Activated T-helper 1 cell treated with anti-CD3 and anti-CD28 coated beads, Interleukin-2, amount 50 U/mL, for 16 hours (primary cell): ENCODE results near the gene ZNF236.
"Not testable (repeated sequence)": the region's sequence is repeated elsewhere in the genome, so short reads cannot be mapped to it uniquely, and the experiment has no call there.

ENCODE experiments used
- DNase-seq, 2 donors: peaks; one replicate each; pipeline ENCODE4 v3.0.0-alpha.2; 2020; ENCODE audit warnings: low read depth in 1 of 2, low spot score in 1 of 2

ZNF236 gene

DNA sequence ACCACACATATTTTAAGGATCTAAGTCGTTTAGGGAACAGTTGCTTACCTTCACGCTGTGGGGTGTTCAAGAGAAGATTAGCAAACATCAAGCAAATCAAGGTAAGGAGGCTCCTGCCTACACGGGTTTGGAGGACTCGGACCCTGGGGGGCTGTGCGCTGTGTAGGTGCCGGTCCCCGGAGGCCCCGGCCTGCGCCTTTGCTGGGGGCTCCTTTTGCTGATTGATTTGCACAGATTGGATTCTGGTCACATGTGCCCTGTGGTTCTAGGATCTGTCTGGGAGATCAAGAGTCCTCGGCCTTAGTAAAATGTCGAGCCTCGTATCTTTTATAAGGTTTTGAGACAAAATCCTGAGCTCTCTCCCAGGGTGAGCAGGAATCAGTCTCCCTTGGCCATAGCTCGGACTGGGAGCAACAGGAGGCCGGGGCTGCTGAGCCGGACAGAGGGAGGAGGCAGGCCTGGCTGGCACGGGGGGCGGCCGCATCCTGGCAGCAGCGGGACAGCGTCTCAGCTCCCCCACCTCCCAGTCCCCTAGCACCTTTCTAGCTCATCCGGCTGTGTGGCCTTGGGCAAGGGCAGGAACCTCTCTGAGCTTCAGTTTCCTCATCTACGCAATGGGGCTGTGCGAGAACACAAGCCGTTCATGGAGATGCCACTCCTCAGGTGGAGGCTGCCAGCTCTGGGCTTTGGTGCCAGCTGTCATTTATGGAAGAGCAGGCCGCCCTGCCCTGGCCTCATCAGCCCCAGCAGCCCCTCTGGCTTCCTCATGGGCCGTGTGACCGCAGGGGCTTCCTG is 163.0 kb downstream of the ZNF236 start:
- DNase-seq: no peak

DNA sequence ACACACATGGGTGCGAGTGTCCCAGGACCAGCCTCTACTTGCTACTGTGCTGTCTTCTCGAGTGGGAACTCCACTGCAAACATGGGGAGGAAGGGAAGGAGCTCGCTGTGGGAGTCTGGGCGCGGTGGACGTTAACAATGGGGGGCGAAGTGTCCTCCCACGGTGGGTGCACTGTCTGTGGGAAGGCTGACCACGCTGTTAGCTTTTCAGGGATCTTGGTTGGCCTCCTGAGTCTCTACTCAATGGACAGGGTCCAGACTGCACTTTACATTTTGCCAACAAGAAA is 163.5 kb downstream of the ZNF236 start:
- no peak for DNase-seq

DNA sequence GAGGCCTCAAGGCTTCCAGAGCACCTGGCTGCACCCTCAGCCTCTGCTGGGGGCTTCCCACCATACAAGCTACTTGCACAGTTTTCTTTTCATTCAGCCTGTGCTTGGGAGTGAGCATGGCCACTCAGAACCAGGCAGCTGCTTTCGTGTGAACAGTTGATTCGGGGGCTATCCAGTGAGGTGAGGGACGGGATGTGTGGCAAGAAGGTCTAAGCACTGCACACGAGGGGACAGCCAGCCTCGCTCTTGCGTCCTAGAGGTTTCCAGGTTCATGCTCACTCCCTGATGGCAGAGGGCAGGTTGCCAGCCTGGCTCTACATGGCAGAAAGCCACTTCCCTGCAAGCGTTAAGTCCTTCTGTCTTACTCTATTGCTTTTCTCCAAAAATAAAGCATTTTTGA is 164.0 kb downstream of the ZNF236 start:
- DNase-seq: no peak

DNA sequence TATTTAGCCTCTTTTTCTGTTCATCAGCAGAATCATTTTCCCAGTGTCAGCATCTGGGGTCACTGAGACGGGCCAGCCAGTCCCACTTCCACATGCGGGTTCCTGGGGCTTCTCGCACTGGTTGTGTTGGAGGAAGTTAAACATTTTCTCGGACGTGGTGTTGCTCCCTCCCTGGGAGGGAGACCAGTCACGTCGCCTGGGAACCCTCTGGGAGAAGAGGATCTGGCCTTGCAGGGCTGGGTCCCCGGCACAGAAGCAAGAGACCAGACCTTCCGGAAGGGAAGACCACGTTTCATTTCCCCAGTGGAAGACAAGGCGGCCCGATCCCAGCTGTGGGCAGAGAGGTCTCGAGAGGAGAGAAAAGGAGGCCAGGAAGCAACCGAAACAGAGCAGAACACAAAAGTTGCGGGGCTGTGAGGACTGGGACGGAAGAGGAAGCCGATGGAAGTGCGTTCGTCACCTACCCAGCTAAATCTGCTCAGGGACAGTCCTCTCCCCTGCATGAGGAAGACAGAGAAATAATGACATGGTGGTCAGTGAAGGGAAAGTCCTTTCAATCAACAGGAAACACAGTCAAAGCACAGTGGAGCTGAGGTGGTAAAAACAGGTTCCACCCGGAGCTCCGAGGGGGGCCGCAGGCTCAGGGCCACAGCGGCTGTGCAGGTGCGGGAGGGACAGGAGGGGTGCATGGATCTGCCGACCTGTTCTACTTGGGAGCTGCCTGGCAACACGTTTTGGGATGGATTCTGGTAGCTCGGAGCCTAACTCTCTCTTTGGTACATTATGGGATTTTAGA is 165.9 kb downstream of the ZNF236 start:
- DNase-seq: no peak

DNA sequence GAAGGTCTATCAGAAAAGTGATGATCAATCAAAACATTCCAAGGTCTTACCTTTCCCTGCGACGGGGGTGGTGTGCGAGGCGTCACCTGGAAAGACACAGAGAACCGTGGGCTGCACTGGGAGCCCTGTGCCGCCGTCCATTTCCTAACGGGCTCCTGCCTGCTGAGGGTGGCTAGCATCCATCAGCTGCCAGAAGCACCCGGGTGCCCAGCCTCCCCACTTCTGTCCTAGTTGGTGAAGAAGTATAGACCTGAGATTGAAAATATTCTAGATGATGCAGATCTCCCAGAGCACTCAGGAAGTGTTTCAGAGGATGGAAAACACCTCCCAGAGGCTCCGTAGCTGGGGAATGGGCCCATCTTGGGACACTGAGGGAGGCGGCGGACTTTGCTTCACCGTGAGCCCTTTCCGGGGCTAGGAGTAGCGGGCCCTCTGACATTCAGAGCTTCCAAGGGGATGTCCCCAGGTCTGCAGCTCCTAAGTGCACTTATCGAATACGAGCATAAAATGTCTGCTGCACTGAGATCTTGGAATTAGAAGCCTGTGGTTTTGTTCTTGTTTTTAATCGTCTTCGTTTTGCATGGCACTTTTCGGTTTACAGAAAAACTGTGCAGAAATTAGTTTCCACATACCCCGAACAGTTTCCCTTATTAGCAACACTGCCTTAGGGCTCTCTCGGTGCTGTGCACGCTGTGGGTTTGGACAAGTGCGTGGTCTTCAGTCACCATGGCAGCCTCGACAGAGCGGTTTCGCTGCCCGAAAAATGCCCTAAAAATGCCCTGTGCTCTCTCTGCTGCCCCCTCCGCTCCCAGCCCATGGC is 166.7 kb downstream of the ZNF236 start:
- DNase-seq: no peak

DNA sequence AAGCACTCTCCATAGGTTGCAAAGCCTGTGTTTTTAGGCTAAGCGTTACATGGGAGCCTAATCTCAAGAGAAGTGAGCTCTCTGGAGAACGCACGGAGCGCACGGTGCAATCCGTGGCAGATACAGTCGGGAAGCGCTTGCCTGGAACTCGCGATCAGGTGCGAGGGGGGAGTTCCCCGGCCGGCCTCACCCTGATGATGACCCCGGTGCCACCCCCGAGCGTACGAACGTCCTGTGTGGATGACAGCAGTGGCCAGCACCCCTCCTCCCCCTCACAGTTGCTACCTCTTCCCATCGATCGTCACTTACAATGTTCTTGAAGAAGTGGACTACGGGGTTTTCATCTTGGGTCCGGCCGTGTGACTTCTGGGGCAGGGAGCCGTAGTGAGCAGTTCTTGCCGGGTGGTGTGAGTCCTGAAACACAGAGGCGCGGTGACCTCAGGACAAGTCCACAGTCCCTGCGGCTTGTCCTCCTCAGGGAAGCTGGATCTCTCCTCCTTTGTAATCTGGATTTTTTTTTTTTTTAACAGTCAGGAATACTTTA is 167.4 kb downstream of the ZNF236 start:
- DNase-seq: no peak

DNA sequence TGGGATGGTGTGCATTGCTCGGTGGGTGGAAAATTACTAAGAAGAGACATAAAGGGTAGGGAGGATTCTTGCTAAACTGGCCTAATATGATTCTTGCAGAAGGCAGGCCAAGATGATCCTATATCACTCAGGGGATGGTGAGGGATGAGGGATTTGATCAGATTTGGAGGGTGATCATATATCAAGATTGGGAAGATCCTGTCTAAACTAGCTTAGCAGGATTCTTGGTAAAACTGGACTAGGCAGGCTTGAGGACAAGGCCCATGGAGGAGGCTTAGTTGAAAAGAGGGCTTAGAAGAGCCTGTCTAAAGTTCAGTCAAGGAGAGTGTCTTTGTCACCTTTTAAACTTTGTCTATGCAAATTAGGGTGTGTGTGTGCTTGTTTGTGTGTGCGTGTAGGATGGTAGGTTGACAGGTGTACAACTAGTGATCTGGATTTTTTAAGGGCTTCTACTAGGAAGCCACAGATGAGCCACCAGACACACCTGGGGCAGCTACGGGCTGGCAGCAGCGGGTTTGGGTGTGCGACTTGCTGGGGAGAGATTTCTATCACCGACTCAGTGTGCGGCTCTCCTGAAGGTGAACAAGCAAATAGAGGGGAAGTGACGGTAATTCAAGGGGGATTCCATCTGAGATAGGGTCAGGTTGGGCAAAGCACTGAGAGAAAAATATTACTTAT is 168.1 kb downstream of the ZNF236 start:
- not testable (repeated sequence) for DNase-seq

DNA sequence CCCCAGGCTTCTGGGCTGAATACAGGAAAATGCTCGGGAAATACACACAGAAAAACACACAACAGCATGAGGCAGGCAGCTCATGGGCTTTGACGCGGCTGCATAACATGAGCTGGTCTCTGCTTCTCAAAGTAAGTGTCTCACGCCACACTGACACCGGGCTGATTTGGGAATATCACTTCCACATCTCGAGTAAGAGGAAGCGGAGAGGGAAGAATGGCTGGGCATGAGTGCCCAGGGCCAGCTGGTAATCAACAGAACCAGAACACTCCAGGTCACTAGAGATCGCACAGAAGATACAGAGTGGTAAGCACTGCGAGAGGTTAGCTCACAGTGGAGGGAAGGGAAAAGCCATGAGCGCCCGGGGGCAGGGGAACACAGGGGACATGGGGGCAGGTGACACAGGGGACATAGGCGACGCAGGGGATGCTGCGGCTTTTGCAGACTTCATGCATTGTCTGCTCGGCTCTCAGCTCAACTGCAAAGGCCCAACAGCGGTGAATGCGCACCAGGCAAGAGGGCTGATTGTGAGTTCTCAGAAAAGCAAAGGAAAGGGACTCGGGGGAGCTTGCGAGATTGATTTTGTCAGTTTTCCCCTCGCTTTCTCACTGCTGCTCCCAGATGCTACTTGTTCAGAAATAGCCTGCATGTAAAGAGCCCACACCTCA is 168.8 kb downstream of the ZNF236 start:
- no peak for DNase-seq

DNA sequence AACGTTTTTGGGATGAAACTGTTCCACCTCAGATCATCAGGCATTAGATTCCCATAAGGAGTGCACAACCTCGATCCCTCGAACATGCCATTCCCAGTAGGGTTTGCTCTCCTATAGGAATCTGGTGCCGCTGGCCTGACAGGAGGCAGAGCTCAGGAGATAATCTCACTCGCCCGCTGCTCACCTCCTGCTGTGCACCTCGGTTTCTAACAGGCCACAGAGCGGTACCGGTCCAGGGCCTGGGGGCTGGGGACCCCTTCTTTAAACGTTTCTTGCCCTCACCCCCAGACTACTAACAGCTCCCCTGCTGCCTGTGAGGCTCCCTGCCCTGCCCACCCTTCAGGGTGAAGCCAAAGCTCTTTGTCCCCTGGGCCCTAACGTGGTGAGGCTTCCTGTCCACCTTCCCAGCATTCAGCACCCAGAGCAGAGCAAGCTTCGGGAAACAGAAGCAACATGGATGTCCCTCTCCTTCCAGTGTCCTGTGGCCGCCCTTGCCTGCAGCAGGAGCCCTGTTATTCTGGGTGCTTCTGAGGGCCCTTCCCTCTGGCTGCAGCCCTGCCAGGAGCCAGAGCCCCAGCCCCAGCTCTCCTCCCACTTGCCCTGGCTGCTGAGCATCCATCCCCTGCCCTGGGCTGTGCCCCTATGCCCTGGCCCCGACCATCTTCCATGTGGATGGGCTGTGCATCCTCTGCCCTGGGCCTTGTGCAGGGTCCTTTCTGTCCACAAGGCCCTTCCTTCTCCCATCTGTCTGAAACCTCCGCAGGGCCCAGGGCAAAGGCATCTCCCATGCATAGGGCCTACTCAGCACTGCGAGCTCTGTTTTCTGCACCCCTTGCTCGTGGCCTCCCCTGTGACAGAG is 170.1 kb downstream of the ZNF236 start:
- no peak for DNase-seq

DNA sequence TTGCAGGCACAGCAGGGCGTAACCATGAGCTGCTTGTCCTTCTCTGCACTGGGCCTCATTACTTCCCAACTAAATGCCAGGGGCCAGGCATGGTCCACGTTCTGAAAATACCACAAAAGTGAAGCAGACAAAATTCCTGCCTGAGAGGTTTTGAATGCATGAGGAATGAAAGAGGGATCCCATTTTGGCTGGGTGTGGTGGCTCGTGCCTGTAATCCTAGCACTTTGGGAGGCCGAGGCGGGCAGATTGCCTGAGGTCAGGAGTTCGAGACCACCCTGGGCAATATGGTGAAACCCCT is 170.7 kb downstream of the ZNF236 start:
- DNase-seq: no peak

DNA sequence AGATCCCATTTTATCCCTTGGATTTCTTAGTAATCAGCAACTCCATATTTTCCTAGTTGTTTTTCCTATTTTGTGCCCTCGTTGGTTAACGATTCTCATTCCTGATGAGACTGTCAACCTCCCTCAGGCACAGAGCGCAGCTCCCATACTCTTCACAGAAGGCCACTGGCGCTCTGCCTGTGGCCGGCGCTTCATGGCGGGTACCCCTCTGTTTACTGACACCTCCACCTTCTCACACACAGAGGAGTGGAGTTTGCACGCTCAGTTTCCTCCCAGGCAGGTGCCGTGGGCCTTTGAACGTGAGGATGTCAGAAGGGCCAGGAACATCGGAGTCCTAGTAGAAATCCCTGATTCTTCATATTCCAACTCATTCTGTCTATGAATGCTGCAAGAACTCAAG is 171.2 kb downstream of the ZNF236 start:
- no peak for DNase-seq

DNA sequence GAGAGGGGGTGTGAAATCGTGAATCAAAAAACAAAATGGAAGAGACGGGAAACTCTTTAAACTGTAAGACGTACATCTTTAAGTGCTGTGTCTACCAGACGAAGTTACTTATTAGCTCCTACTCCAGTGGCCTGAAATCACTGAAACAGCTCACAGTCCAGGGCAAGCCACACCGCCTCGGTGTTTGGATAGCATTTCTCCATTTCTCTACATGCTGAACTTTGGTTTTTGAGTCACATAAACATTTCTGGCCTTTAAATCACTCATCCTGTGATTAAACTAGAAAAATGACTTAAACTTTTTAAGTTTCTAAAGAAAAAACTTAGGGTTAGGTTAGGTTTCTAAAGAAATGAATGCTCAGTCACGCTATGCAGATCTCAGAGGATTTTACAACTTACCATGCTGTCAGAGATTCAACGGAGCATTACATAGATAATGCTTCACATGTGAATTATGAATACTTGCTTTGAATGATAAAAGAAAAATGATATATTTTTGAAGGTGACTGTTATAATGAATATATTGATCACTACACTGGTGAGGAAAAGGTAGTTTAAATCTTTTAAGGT is 171.8 kb downstream of the ZNF236 start:
- DNase-seq: no peak

DNA sequence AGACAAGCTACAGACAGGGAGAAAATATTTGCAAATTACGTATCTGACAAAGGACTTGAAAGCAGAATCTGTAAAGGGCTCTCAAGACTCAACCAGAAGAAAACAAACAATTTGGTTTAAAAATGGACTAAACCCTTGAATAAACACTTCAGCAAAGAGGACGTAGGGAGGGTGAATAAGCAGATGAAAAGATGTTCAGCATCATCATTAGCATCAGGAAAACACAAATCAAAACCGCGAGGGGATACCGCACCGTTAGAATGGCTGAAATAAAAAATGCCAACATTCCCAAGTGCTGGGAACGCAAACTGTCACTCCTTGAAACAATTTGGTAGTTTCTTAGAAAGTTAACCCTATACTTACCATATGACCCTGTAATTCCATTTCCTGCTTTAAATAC is 173.5 kb downstream of the ZNF236 start:
- DNase-seq: no peak

DNA sequence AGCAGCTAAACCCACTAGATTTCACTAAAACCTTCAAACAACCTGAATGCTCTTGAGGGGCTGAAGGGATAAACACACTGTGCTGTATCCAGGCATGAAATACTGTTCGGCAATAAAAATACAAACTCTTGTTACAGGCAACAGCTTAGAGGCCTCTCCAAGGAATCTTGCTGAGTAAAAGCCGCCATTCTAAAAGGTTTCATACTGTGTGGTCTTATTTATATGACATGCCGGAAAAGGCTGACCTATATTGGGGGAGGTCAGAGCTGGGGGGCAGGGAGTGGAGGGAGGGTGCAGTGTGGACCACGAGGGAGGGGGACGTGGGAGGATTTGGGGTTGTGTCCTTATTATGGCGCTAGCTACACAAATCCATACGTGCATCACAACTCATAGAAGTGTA is 174.1 kb downstream of the ZNF236 start:
- no peak for DNase-seq

DNA sequence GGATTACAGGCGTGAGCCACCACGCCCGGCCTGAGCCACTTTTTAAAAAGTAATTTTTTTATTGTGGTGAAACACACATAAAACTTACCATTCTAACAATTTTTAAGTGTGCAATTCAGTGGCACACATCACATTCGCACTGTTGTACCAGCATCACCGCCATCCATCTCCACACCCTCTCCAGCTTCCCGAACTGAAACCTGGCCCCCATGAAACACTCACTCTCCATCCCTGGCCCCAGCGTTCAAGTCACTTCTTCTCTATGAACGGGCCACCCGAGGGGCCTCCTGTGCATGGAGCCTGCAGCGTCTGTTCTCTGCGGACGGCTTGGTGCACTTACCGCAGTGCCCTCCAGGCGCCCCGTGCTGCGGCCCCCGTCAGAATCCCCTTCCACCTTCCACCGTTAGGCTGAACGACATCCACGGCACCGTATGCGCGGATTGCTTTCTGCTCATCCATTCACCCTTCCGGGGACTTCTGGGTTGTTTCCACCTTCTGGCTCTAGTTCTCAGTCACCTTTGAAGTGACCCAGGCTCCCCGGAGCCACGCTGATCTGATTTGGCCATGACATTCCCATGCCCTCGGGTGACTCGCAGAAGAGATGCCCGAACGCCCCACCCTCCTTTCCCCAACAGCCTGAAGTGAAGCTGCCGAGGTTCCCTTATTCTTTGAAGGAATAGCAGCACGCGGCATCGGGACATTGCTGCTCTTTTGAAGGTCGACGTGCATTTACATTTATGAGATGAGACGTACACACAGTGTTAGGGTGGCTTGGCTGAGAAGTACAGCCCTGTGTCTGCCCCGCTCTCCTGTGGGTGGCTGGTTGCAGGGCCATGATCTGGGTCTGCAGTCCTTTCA is 175.8 kb downstream of the ZNF236 start:
- DNase-seq: no peak

DNA sequence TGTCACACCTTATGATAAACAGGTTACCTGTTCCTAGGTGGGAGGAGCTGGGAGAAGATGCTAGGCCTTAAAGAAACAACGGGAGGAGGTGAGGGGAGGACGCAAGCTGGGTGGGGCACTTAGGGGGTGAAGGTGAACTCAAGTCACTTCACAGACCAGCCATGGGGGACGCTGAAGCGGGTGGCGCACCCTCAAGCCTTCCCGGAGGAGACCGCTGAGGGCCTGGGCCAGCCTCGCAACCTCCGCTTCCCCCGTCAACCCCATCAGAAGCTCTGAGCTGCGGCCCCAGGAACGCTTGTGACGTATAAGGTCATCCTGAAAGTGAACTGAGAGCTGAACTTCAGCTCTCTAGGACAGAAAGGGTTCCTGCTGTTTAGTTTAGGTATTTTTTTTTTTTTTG is 176.7 kb downstream of the ZNF236 start:
- no peak for DNase-seq

DNA sequence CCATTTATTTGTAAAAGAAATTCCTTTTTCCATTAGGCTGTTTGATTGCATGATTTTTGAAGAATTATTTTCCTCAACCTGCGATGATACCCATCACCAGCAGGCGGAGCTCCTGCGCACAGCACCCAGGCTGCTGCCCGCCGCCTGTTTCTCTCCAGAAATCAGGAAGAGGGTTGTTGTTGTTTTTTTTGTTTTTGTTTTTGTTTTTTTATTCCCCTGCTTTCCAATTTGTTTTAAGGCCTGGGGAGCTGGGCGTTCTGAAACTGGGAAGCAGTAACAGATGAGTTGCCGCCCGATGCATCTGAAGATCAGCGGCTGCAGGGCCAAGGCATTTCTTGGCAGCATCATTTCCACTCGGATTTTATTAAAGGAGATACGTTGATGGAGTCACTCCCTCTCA is 178.2 kb downstream of the ZNF236 start:
- DNase-seq: peak in 1 of 2 donors; percentile 16

DNA sequence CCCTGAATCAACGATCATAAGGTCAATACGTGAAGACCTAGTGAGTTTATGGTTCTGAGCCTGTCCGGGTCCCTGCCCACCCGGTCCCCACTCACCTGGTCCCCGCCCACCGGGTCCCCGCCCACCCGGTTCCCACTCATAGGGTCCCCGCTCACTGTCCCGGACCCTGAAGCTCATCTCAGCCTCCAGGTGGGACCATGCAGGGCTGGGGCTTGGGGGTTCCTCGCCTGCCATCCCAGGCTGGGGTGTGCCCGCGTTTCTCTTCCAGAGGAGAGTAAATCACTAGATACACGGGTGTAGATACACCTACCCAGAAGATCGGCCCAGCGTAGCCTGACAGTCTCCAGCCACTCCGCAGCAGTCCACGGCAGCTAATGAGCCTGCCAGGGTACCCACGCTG is 178.7 kb downstream of the ZNF236 start:
- no peak for DNase-seq

DNA sequence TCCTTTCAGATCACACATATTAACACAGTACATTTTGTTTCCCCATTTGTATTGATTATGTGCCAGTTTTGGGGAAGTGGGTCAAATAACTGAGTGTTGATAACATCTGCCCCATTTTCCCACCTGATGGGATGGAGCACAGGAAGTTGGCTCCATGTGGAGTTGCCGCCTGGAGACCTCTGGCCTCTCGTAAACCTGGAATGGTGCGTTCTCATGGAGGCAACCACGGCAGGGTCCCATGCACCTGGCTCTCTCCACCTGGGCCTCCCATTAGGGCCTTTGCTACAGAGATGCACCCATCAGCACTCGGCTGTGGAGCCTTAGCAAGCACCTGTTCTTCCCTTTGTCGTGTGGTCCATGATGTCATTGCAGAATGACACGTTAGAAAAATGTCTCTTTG is 179.6 kb downstream of the ZNF236 start:
- no peak for DNase-seq
